GM12878 (cell line): ENCODE data around the gene FGFRL1.

ENCODE experiments used
- ATF7 ChIP-seq: fragments of 450-650 bp; IDR thresholded peaks from 2 replicates; pipeline ENCODE4 v1.6.1; 2016; ENCODE audit warnings: low read depth, mild to moderate bottlenecking
- BCLAF1 ChIP-seq: fragments of 450-650 bp; IDR thresholded peaks from 2 replicates; pipeline ENCODE4 v1.6.1; 2017; ENCODE audit warnings: antibody characterized with exemption, mild to moderate bottlenecking, moderate library complexity
- BHLHE40 ChIP-seq, 2 experiments: fragments of 450-650 bp in 1 of 2; IDR thresholded peaks; 2 replicates each; pipeline ENCODE4 v1.6.1; 2011 to 2017; ENCODE audit warnings: low read depth in 2 of 2, borderline replicate concordance in 1 of 2, improper control_type of control experiment in 1 of 2, low read length in 1 of 2, mild to moderate bottlenecking in 1 of 2
- CEBPB ChIP-seq, 2 experiments: fragments of 150-350 bp in 1 of 2; IDR thresholded peaks; 2 replicates each; pipeline ENCODE4 v1.6.1; 2012 to 2014; ENCODE audit warnings: low read depth in 2 of 2, low read length in 2 of 2, borderline replicate concordance in 1 of 2, inconsistent platforms in 1 of 2
- CTCF ChIP-seq, 3 experiments: IDR thresholded peaks in 2 of 3; conservative IDR thresholded peaks in 1 of 3; 2 replicates each; pipeline ENCODE4 v1.5.1; 2011; ENCODE audit warnings: low read depth in 3 of 3, low read length in 3 of 3, mild to moderate bottlenecking in 3 of 3, control low read depth in 2 of 3, moderate library complexity in 2 of 3, inconsistent platforms in 1 of 3, mixed read lengths in 1 of 3; ENCODE audit not compliant: control insufficient read depth in 2 of 3, insufficient read depth in 1 of 3; ENCODE audit errors: extremely low read depth in 1 of 3
- EP300 ChIP-seq, 2 experiments: fragments of 150-350 bp in 1 of 2; IDR thresholded peaks; 2 replicates each; pipeline ENCODE4 v1.6.1; 2011 to 2012; ENCODE audit warnings: low read depth in 2 of 2, low read length in 2 of 2, borderline replicate concordance in 1 of 2, improper control_type of control experiment in 1 of 2, inconsistent platforms in 1 of 2; ENCODE audit not compliant: control insufficient read depth in 1 of 2
- JUND ChIP-seq: IDR thresholded peaks from 2 replicates; pipeline ENCODE4 v1.6.1; 2012; ENCODE audit warnings: low read depth, mild to moderate bottlenecking, low read length, improper control_type of control experiment, moderate library complexity
- POLR2A ChIP-seq: IDR thresholded peaks from 2 replicates; pipeline ENCODE4 v1.6.1; 2011; ENCODE audit warnings: low read depth, mild to moderate bottlenecking, low read length
- RCOR1 ChIP-seq: conservative IDR thresholded peaks from 2 replicates; pipeline ENCODE4 v1.6.1; 2012; ENCODE audit warnings: low read depth, low read length, improper control_type of control experiment
- TAF1 ChIP-seq: IDR thresholded peaks from 2 replicates; pipeline ENCODE4 v1.6.1; 2011; ENCODE audit warnings: mild to moderate bottlenecking, low read depth, low read length, borderline replicate concordance
- ZNF687 ChIP-seq: fragments of 450-650 bp; IDR thresholded peaks from 2 replicates; pipeline ENCODE4 v1.6.1; 2017; ENCODE audit warnings: mild to moderate bottlenecking, moderate library complexity
- TF ChIP-seq, protein P1 (sequence below): fragments of 450-650 bp; IDR thresholded peaks from 2 replicates; pipeline ENCODE4 v1.6.1; 2017; ENCODE audit warnings: mild to moderate bottlenecking, moderate library complexity

GRCh38 chr4:1055721-1056590 is 44.5 kb downstream of the FGFRL1 start:
- no peak for TF ChIP-seq TAF1
- no peak for TF ChIP-seq EP300 (IDR thresholded peaks at IDR 0.05; ENCODE audit: borderline replicate concordance in 1 of 2, control insufficient read depth in 1 of 2, low read depth in 2 of 2, low read length in 2 of 2)
- TF ChIP-seq BHLHE40 (IDR thresholded peaks at IDR 0.05; ENCODE audit: borderline replicate concordance in 1 of 2, low read depth in 2 of 2, low read length in 1 of 2) = peak; percentile 64 to 75; a peak in 2 of 4 replicates
- no peak for TF ChIP-seq BCLAF1
- TF ChIP-seq, protein P1, sequence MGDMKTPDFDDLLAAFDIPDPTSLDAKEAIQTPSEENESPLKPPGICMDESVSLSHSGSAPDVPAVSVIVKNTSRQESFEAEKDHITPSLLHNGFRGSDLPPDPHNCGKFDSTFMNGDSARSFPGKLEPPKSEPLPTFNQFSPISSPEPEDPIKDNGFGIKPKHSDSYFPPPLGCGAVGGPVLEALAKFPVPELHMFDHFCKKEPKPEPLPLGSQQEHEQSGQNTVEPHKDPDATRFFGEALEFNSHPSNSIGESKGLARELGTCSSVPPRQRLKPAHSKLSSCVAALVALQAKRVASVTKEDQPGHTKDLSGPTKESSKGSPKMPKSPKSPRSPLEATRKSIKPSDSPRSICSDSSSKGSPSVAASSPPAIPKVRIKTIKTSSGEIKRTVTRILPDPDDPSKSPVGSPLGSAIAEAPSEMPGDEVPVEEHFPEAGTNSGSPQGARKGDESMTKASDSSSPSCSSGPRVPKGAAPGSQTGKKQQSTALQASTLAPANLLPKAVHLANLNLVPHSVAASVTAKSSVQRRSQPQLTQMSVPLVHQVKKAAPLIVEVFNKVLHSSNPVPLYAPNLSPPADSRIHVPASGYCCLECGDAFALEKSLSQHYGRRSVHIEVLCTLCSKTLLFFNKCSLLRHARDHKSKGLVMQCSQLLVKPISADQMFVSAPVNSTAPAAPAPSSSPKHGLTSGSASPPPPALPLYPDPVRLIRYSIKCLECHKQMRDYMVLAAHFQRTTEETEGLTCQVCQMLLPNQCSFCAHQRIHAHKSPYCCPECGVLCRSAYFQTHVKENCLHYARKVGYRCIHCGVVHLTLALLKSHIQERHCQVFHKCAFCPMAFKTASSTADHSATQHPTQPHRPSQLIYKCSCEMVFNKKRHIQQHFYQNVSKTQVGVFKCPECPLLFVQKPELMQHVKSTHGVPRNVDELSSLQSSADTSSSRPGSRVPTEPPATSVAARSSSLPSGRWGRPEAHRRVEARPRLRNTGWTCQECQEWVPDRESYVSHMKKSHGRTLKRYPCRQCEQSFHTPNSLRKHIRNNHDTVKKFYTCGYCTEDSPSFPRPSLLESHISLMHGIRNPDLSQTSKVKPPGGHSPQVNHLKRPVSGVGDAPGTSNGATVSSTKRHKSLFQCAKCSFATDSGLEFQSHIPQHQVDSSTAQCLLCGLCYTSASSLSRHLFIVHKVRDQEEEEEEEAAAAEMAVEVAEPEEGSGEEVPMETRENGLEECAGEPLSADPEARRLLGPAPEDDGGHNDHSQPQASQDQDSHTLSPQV = no peak
- no peak for TF ChIP-seq JUND
- no peak for TF ChIP-seq CEBPB (IDR thresholded peaks at IDR 0.05; ENCODE audit: borderline replicate concordance in 1 of 2, low read depth in 2 of 2, low read length in 2 of 2)
- TF ChIP-seq ZNF687 = no peak
- no peak for TF ChIP-seq RCOR1
- no peak for TF ChIP-seq ATF7
- no peak for TF ChIP-seq CTCF (IDR thresholded peaks at IDR 0.05 in 2 of 3, conservative IDR thresholded peaks at IDR 0.05 in 1 of 3; ENCODE audit: control insufficient read depth in 2 of 3, extremely low read depth in 1 of 3, insufficient read depth in 1 of 3, low read depth in 3 of 3, low read length in 3 of 3)
- TF ChIP-seq POLR2A = peak; percentile 39; the same call in 1 of the 2 replicates
